Activated CD8-positive, alpha-beta T cell treated with anti-CD3 and anti-CD28 coated beads for 36 hours (primary cell): ENCODE results near the gene TMUB1. TPM values are rescaled to one million over a fixed set of nuclear protein-coding genes. Genes with fewer than 3 reads are reported as not detected.
A peak's percentile ranks its signal among the peaks of the same experiment; 100 is the strongest.

ENCODE experiments used
- ATAC-seq: fragments of 200-7000 bp; cut with Tn5 transposase; one replicate; pipeline ENCODE4 v1.10.0; 2021; ENCODE audit warnings: mild to moderate bottlenecking, moderate library complexity
- CTCF ChIA-PET: fragments of 350-600 bp; sonication (Branson Sonifier 250); formaldehyde crosslinking; loops from one replicate; lab custom pipeline; 2021; ENCODE audit warnings: antibody characterized with exemption; lab: Charles Lee
- POLR2A ChIA-PET: fragments of 350-600 bp; sonication (Branson Sonifier 250); formaldehyde crosslinking; loops from one replicate; lab custom pipeline; 2021; ENCODE audit warnings: antibody characterized with exemption; lab: Charles Lee
- DNase-seq: peaks from one replicate; pipeline ENCODE4 v3.0.0-alpha.2; 2020
- H3K27ac Mint-ChIP-seq: one replicate; pipeline ENCODE4 v1.8.0; 2021; ENCODE audit warnings: mild to moderate bottlenecking, mixed read lengths
- H3K27me3 Mint-ChIP-seq: one replicate; pipeline ENCODE4 v1.8.0; 2021; ENCODE audit warnings: mixed read lengths
- H3K36me3 Mint-ChIP-seq: one replicate; pipeline ENCODE4 v1.8.0; 2021; ENCODE audit warnings: low read depth, mixed read lengths
- H3K4me1 Mint-ChIP-seq: one replicate; pipeline ENCODE4 v1.8.0; 2021; ENCODE audit warnings: low read depth, mixed read lengths
- H3K4me3 Mint-ChIP-seq: one replicate; pipeline ENCODE4 v1.8.0; 2021; ENCODE audit warnings: mild to moderate bottlenecking, moderate library complexity, mixed read lengths
- H3K9me3 Mint-ChIP-seq: one replicate; pipeline ENCODE4 v1.8.0; 2021; ENCODE audit warnings: mixed read lengths
- intact Hi-C: fragments of 100-400 bp; cut with micrococcal nuclease; formaldehyde crosslinking; loops from one replicate; pipeline ENCODE4 v1.10.0; 2022
- total RNA-seq, 2 experiments: library from RNA; stranded (reverse); gene quantifications; one replicate each; pipeline ENCODE4 v1.2.3, GENCODE V29; 2021
- TF ChIP-seq, protein P1 (sequence below): fragments of 200-600 bp; IDR thresholded peaks from one replicate; pipeline ENCODE4 v1.8.0; 2022; ENCODE audit warnings: antibody characterized with exemption, mild to moderate bottlenecking

Gene TMUB1
- total RNA-seq, 2 experiments from 2014 or later: 59.7 to 64.2 TPM

DNA sequence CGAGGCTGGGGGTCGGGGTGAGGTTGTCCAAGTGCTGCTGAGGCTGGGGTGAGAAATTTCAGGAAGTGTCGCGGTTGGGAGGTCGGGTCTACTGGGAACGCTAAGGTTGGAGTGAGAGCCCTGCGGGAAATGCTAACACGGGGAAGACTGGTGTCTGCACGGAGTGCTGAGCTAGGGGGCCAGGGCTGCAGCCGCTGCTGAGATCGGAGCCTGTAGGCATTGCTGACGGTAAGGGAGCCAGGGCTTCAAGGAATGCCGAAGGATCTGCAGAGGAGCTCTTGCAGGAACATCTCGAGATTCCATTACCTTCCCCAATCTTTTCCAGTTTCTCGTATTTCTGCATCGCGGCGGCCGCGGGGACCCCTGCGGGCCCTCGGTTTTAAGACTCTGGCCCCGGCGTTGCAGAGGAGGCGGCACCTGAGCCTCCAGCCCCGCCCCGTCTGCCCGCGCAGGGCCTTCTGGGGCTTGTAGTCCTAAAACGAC lies 25.7 kb downstream of the TMUB1 start, which contains the start of gene CDK5:
TSS of gene CDK5 (minus strand) at position 392 of the 483 bp plus-strand sequence. CDS start at position 343, 49 bp downstream.
- Mint-ChIP-seq H3K4me3 (peak within 1 kb of the TSS; percentile 95), H3K4me1 (peaks cover 37% of the 10 kb centered on the region), H3K27me3 (no peaks in the 10 kb centered on the region), H3K36me3 (no peaks in the 10 kb centered on the region), H3K9me3 (no peaks in the 10 kb centered on the region), H3K27ac (peak within 1 kb of the TSS; percentile 89)
- TF ChIP-seq, protein P1, sequence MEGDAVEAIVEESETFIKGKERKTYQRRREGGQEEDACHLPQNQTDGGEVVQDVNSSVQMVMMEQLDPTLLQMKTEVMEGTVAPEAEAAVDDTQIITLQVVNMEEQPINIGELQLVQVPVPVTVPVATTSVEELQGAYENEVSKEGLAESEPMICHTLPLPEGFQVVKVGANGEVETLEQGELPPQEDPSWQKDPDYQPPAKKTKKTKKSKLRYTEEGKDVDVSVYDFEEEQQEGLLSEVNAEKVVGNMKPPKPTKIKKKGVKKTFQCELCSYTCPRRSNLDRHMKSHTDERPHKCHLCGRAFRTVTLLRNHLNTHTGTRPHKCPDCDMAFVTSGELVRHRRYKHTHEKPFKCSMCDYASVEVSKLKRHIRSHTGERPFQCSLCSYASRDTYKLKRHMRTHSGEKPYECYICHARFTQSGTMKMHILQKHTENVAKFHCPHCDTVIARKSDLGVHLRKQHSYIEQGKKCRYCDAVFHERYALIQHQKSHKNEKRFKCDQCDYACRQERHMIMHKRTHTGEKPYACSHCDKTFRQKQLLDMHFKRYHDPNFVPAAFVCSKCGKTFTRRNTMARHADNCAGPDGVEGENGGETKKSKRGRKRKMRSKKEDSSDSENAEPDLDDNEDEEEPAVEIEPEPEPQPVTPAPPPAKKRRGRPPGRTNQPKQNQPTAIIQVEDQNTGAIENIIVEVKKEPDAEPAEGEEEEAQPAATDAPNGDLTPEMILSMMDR: no peak
- POLR2A ChIA-PET: interaction anchor here (1.3 kb wide), 1 partner anchor 26 kb away, joined by 4 read pairs; the partner anchor contains the start of gene TMUB1
- intact Hi-C loops: no loop called here
- ATAC-seq (peak; percentile 4), DNase-seq (no peak)
- CTCF ChIA-PET: interaction anchor here (1.2 kb wide), 1 partner anchor 39 kb away, joined by 3 read pairs; no protein-coding TSS in a partner anchor

- ATAC-seq (no peak), DNase-seq (no peak)
- Mint-ChIP-seq H3K4me3 (peak overlapping the region; percentile 95), H3K27ac (no peak overlapping the region), H3K27me3 (no peaks in the 10 kb centered on the region), H3K36me3 (no peaks in the 10 kb centered on the region), H3K4me1 (peaks cover 36% of the 10 kb centered on the region), H3K9me3 (no peaks in the 10 kb centered on the region)
- TF ChIP-seq, protein P1: no peak
- CTCF ChIA-PET: interaction anchor here (1.2 kb wide), 1 partner anchor 39 kb away, joined by 3 read pairs; no protein-coding TSS in a partner anchor
- intact Hi-C loops: no loop called here
- POLR2A ChIA-PET: no interaction called here
Measured at GRCh38 chr7:151056666-151057505, 26.4 kb downstream of the TMUB1 start.

DNA sequence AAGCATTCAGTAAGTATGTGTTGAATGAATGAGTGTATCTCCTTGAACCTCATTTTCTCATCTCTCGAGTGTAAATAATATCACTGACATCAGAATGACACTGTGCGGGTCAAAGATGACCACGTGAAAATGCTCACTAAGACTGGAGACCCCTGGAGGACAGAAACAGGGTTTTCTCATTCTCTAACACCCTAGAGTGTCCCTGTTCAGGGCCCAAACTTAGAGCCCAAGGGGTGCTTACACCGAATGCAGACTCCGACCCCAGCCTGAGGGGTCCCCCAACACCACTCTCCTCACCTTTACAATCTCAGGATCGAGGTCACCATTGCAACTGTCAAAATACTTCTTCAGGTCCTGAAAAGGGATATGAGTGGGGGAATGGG lies 27.0 kb downstream of the TMUB1 start:
- TF ChIP-seq, protein P1: no peak
- no peak for DNase-seq
- ChIA-PET CTCF (no interaction called here), POLR2A (no interaction called here)
- peaks cover 30% of the 10 kb centered on the region for H3K4me1 Mint-ChIP-seq
- no peak for ATAC-seq
- H3K27ac Mint-ChIP-seq: no peak overlapping the region
- H3K36me3 Mint-ChIP-seq: no peaks in the 10 kb centered on the region
- no peaks in the 10 kb centered on the region for H3K27me3 Mint-ChIP-seq
- H3K9me3 Mint-ChIP-seq: no peaks in the 10 kb centered on the region
- intact Hi-C loops: no loop called here
- H3K4me3 Mint-ChIP-seq: peak overlapping the region; percentile 95

GRCh38 chr7:151053751-151054150 lies 29.5 kb downstream of the TMUB1 start:
- POLR2A ChIA-PET: interaction anchor here (1.3 kb wide), 1 partner anchor 35 kb away, joined by 3 read pairs; no protein-coding TSS in a partner anchor
- no peaks in the 10 kb centered on the region for H3K36me3 Mint-ChIP-seq
- no peak overlapping the region for H3K4me3 Mint-ChIP-seq
- no peak overlapping the region for H3K27ac Mint-ChIP-seq
- peaks cover 15% of the 10 kb centered on the region for H3K4me1 Mint-ChIP-seq
- H3K27me3 Mint-ChIP-seq: no peaks in the 10 kb centered on the region
- TF ChIP-seq, protein P1: no peak
- intact Hi-C loops: no loop called here
- H3K9me3 Mint-ChIP-seq: no peaks in the 10 kb centered on the region
- CTCF ChIA-PET: no interaction called here
- DNase-seq (no peak), ATAC-seq (no peak)

GRCh38 chr7:151053096-151053495 lies 30.2 kb downstream of the TMUB1 start:
- ATAC-seq (no peak), DNase-seq (no peak)
- POLR2A ChIA-PET: no interaction called here
- intact Hi-C loops: no loop called here
- CTCF ChIA-PET: no interaction called here
- TF ChIP-seq, protein P1: no peak
- H3K4me1 Mint-ChIP-seq: peaks cover 14% of the 10 kb centered on the region
- H3K9me3 Mint-ChIP-seq: no peaks in the 10 kb centered on the region
- H3K4me3 Mint-ChIP-seq: no peak overlapping the region
- no peak overlapping the region for H3K27ac Mint-ChIP-seq
- no peaks in the 10 kb centered on the region for H3K36me3 Mint-ChIP-seq
- H3K27me3 Mint-ChIP-seq: no peaks in the 10 kb centered on the region
